GM19452 (cell line): ENCODE results near the gene FOXO1.
A peak's percentile ranks its signal among the peaks of the same experiment; 100 is the strongest.

Experiments
- ATAC-seq: cut with Tn5 transposase; IDR thresholded peaks from one replicate; pipeline ENCODE4 v1.9.1; 2021; ENCODE audit not compliant: unreplicated experiment

FOXO1 gene

GRCh38 chr13:40517486-40518480, 148.7 kb downstream of the FOXO1 start:
- ATAC-seq: peak; percentile 82

- no peak for ATAC-seq
Measured at GRCh38 chr13:40515702-40516101, 150.7 kb downstream of the FOXO1 start.

- ATAC-seq: no peak
Measured at GRCh38 chr13:40514802-40515201, 151.6 kb downstream of the FOXO1 start.

GRCh38 chr13:40509876-40510275, 156.6 kb downstream of the FOXO1 start:
- ATAC-seq: no peak

- ATAC-seq: no peak
Measured at GRCh38 chr13:40508767-40509342, 157.6 kb downstream of the FOXO1 start.

GRCh38 chr13:40508127-40508526, 158.3 kb downstream of the FOXO1 start:
- no peak for ATAC-seq

- ATAC-seq: no peak
Measured at GRCh38 chr13:40506592-40507446, 159.6 kb downstream of the FOXO1 start.
